Measurements from ENCODE around the gene MED23.

DNA sequence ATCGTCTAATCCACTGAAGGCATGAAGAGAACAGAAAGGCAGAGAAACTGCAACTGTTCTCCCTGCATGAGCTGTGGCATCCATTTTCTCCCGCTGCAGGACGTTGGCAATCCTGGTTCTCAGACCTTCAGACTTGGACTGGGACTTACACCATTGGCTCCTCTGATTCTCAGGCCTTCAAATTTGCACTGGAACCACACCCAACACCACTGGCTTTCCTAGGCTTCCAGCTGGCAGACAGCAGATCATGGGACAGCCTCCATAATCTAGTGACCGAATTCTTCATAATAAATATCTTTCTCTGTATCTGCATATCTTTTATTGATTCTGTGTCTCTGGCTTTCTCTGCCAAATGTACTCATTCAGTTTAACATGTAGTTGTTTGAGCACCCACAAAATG is 69.1 kb downstream of the MED23 start:
- TF ChIP-seq, protein P1, sequence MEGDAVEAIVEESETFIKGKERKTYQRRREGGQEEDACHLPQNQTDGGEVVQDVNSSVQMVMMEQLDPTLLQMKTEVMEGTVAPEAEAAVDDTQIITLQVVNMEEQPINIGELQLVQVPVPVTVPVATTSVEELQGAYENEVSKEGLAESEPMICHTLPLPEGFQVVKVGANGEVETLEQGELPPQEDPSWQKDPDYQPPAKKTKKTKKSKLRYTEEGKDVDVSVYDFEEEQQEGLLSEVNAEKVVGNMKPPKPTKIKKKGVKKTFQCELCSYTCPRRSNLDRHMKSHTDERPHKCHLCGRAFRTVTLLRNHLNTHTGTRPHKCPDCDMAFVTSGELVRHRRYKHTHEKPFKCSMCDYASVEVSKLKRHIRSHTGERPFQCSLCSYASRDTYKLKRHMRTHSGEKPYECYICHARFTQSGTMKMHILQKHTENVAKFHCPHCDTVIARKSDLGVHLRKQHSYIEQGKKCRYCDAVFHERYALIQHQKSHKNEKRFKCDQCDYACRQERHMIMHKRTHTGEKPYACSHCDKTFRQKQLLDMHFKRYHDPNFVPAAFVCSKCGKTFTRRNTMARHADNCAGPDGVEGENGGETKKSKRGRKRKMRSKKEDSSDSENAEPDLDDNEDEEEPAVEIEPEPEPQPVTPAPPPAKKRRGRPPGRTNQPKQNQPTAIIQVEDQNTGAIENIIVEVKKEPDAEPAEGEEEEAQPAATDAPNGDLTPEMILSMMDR (IDR thresholded peaks at IDR 0.05; ENCODE audit: insufficient read depth, low read depth, low read length) = no peak
- TF ChIP-seq EZH2 (IDR thresholded peaks at IDR 0.05; ENCODE audit: insufficient read depth, low read length) = no peak

All from astrocyte (in vitro differentiated cells and primary cell).